HG03457 (cell line): Measurements from ENCODE around the gene PDE1A.

ENCODE experiments used
- ATAC-seq: cut with Tn5 transposase; IDR thresholded peaks from one replicate; pipeline ENCODE4 v1.9.1; 2021; ENCODE audit warnings: moderate number of reproducible peaks; ENCODE audit not compliant: unreplicated experiment

PDE1A gene

DNA sequence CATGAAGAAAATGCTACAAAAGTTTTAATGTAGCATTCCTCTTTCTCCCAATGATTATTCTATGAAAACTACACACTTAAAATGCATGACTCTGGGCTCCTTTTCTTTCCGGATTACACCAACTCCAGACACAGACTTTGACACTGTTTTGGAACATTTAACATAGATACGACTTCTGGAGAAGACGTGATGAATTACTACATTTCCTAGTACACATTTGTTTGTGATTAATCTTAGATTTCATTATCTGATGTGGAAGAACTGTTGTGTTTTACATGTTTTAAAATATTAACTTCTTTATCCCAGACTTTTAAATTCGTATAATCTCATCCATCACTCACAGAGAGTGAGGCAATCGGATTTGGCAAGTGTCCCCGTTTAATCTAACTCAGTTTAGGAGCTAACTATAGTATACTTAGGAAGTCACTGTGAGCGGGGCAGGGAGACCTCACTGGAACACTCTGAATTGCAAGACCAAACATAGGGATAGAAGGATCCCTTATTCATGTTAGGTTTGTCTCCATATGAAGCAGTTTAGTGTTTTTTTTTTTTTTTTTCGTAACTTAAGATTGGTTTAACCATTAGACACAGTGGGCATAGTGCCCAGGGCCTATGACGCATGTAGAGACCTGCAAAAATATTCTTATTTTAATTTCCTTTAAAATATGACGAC is 66.7 kb downstream of the PDE1A start:
- no peak for ATAC-seq

GRCh38 chr2:182359027-182359989 is 67.5 kb downstream of the PDE1A start:
- ATAC-seq = no peak

DNA sequence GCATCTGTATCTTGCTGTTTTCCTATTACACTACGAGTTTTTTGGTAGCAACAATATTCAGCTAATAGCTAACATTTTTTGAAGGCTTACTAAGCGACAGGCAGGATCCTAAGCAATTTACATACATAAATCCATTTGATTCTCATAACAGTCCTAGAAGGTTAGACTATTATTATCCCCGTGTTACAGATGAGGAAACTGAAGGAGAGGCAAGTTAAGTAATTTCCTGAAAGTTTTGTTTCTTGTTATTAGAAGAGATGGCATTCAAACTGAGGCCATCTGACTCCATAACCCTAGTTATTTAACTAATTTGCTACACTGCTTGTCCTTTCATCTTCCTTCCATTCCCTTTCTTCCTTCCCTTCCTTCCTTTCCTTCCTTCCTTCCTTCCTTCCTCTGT is 68.2 kb downstream of the PDE1A start:
- no peak for ATAC-seq

- ATAC-seq = no peak
Observed at GRCh38 chr2:182355815-182356214, 71.0 kb downstream of the PDE1A start.

DNA sequence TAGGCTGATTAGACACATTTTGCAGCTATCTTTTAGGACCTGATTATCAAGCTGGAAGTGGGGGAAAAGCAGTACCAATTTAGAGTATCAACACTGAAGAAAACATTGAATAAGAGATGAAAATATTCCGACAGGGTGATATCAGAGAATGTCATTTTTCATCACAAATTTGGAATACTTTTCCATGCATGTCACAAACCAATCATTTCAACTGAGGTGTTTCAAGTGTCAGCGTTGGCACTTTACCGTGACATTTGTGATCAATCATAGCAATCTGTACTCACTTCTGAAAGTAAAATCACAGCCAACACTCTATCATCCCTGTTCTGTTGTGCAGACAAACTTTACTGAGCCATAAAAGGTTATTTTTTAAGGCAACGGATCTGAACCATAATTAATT is 75.4 kb downstream of the PDE1A start:
- no peak for ATAC-seq

GRCh38 chr2:182349268-182349667 is 77.6 kb downstream of the PDE1A start:
- no peak for ATAC-seq

DNA sequence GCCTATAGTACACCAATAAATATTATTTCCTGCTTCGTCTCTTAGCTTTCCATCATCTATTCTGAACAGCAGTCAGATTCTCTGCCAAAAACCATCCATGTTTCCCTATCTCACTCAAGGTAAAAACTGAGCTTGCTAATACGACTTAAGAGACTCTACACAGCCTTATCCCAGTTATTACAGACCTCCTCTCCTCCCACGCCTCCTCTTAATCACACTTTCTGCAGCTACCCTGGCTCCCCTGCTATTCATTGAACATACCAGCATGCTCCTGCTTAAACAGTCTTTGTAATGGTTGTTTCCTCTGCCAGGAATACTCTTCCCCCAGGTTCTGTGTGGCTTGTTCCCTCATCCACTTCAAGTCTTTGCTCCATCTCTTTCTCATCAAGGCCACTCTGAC is 81.5 kb downstream of the PDE1A start:
- no peak for ATAC-seq

- ATAC-seq = no peak
Observed at GRCh38 chr2:182330451-182331305, 96.2 kb downstream of the PDE1A start.

GRCh38 chr2:182324665-182325064 is 102.2 kb downstream of the PDE1A start:
- ATAC-seq = no peak

- no peak for ATAC-seq
Observed at GRCh38 chr2:182321096-182321495, 105.7 kb downstream of the PDE1A start.

DNA sequence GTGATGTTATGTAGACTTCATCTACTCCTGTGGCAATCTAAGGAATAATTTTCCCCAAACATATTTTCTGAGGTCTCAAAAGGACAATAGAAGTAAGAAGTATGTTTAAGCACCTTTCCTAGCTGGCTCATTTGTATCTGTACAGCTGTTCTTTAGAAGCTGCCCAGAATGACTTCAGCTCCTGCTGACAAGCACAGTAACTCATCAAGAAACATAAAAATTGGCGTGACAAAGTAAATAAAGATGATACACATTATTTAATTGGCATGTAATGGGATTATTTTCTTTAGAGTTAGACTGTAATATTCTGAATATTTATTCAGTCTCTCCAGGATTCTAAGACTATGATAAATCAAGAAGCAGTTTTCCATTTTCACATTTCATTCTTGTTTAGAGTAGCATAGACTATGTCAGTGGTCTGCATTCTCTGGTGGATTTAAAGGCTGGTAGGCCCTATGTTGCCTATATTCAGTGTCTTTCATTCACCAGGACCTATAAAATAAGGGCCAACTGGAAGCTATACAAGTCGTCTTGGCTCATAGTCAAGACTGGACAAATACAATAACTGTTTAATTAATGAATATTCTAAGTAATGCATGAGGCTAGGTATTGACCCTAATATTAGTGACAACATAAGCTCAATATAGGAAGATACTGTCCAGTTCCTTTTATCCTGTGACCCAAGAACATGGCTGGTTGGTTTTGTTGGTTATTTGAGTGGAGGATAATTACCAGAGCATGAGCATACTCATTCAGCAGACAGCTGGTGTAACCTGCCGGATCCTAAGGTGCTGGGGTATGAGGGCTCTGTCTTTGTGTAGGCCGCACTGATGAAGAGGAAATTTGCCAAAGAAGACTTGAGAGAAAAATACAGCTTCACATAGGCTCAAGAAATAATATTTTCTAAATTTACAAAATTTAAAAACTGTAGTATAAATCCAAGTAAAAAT is 107.0 kb downstream of the PDE1A start:
- ATAC-seq = no peak

DNA sequence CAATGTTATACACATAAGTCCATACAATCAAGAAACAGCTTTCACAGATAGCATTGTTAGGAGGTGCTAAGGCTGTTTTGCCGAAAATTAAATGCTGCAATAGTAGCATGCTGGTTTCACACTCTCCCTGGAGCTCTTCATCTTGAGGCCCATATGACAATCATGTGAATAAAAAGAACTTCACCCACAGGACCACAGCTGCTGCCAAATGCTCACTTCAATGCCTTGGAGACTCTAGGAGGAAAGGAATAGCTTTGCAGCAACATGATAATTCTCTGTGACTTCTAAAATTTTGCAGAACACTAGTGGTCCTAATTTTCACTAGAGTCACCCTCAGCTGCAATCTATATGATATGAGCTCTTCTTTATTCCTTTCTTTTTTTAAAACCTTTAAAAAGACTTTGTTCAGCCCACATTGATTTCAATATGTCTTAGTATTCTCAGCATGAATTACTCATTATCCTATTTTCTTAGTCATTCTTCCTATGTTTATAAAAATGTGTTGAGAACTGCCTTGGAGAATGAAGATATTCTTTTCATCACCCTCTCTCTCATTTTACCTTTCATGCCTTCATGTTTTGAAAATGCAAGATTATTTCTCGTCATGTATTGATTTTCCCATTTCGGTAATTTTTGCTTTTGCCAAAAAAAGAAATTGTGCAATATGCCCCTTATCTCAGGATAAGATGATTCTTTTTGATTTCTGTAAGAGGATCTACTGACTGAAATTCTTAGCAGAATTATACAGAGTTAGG is 108.2 kb downstream of the PDE1A start:
- ATAC-seq = no peak

GRCh38 chr2:182316950-182317349 is 109.9 kb downstream of the PDE1A start:
- no peak for ATAC-seq

- ATAC-seq = no peak
Observed at GRCh38 chr2:182302972-182303371, 123.9 kb downstream of the PDE1A start.

- no peak for ATAC-seq
Observed at GRCh38 chr2:182302174-182302573, 124.7 kb downstream of the PDE1A start.

DNA sequence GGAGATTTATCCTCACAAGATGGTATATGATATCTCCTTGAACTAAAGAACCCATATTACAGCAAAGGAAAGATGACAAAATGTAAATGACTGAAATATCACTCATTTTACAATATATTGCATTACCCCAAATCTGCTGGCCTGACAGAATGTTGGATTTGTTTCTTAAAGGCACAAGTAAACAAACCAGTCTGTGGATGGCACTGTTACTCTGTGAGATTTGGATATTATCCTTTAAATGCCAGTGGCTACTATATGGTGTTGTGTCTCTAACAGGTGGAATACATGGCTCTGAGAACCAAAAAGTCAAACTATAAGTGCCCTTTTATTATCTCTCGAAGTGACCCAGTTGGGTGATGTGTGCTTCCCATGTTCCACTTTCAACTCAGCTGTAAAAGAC is 125.7 kb downstream of the PDE1A start:
- no peak for ATAC-seq

DNA sequence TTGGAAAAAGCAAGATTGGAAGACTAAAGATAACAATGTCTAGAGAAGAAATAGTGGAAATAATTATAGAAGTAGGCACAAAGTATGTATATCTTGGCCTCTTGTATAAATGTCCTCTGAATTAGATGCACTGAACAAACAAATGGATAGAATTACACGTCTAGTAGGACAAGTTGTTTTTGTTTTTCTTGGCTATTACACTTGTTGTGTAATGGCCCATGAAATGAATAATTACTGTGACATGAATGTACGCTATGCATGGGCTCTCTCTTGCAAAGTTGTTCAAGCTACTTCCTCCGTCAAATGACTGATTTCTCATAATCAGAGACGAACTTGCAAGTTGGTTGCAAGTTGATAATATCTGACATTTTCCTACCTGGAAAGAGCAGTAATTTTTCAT is 126.2 kb downstream of the PDE1A start:
- no peak for ATAC-seq

- ATAC-seq = no peak
Observed at GRCh38 chr2:182299632-182300031, 127.2 kb downstream of the PDE1A start.

- ATAC-seq = no peak
Observed at GRCh38 chr2:182298456-182298855, 128.4 kb downstream of the PDE1A start.
